Measurements from ENCODE around the gene PROCR. TPM values are rescaled to one million over a fixed set of nuclear protein-coding genes. Genes with fewer than 3 reads are reported as not detected.

Gene PROCR
- total RNA-seq, 1 donor from 2014 or later: 36.2 TPM

DNA sequence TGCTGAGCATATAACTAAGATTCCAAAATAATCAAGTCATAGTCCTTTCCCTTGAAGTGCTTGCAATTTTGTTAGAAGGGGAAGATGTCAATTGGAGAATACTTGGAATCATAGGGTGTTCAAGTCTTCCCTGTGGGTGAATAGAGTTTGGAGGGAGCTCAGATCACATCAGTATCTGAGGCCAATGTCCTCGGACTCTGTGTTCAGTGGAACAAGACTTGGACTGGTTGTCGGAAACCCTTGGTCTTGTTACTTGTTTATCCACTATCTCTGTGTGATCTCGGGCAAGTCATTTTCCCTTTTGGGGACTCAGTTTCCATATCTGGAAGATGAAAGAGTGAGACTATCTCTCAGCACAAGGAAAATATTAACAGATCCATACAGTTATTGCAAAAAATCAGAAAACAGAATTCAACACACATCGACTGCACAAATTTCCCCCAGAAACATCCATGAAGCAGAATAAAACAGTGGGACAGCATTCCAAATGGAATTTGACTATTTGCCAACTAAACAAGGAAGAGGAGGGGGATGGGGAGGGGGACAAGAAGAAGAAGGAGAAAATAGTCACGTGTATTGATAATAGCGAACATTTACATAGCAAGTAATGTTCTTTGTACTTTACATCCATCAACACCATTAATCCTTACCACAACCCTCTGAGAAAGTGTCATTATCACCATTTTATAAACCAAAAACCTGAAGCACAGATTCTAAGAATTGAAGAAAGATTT lies 20.9 kb upstream of the PROCR start:
- H3K27ac Mint-ChIP-seq (ENCODE audit: unreplicated experiment): no peak overlapping the region
- Histone ChIP-seq H3K79me2 (ENCODE audit: insufficient read depth, low read length) (no peaks in the 10 kb centered on the region), H3K9me3 (ENCODE audit: insufficient read depth, low read depth, low read length) (no peaks in the 10 kb centered on the region), H3K4me3 (ENCODE audit: insufficient read depth, low read depth, low read length) (no peak overlapping the region), H4K20me1 (ENCODE audit: insufficient read depth, low read length) (no peaks in the 10 kb centered on the region), H3K27ac (ENCODE audit: low read depth, low read length) (no peak overlapping the region), H3K36me3 (ENCODE audit: insufficient read depth, low read length) (no peaks in the 10 kb centered on the region), H3K27me3 (ENCODE audit: insufficient read depth, low read length) (peaks cover 2% of the 10 kb centered on the region), H3K9ac (ENCODE audit: low read length) (no peak overlapping the region), H3K4me1 (ENCODE audit: insufficient read depth, low read length) (peaks cover 14% of the 10 kb centered on the region), H3K4me2 (ENCODE audit: low read length) (no peak overlapping the region), H2AFZ (ENCODE audit: low read depth, low read length) (no peak overlapping the region)
- H3K27me3 Mint-ChIP-seq (ENCODE audit: low read depth, unreplicated experiment): no peaks in the 10 kb centered on the region
- no peaks in the 10 kb centered on the region for H3K9me3 Mint-ChIP-seq (ENCODE audit: unreplicated experiment)
- no peak for FAIRE-seq
- H3K36me3 Mint-ChIP-seq (ENCODE audit: low read depth, unreplicated experiment): no peaks in the 10 kb centered on the region
- TF ChIP-seq, protein P1, sequence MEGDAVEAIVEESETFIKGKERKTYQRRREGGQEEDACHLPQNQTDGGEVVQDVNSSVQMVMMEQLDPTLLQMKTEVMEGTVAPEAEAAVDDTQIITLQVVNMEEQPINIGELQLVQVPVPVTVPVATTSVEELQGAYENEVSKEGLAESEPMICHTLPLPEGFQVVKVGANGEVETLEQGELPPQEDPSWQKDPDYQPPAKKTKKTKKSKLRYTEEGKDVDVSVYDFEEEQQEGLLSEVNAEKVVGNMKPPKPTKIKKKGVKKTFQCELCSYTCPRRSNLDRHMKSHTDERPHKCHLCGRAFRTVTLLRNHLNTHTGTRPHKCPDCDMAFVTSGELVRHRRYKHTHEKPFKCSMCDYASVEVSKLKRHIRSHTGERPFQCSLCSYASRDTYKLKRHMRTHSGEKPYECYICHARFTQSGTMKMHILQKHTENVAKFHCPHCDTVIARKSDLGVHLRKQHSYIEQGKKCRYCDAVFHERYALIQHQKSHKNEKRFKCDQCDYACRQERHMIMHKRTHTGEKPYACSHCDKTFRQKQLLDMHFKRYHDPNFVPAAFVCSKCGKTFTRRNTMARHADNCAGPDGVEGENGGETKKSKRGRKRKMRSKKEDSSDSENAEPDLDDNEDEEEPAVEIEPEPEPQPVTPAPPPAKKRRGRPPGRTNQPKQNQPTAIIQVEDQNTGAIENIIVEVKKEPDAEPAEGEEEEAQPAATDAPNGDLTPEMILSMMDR (IDR thresholded peaks at IDR 0.05; ENCODE audit: insufficient read depth, low read depth, low read length): no peak
- no peak overlapping the region for H3K4me3 Mint-ChIP-seq (ENCODE audit: unreplicated experiment)
- DNase-seq (ENCODE audit: low read depth): no peak
- peaks cover 7% of the 10 kb centered on the region for H3K4me1 Mint-ChIP-seq (ENCODE audit: low read depth, unreplicated experiment)

DNA sequence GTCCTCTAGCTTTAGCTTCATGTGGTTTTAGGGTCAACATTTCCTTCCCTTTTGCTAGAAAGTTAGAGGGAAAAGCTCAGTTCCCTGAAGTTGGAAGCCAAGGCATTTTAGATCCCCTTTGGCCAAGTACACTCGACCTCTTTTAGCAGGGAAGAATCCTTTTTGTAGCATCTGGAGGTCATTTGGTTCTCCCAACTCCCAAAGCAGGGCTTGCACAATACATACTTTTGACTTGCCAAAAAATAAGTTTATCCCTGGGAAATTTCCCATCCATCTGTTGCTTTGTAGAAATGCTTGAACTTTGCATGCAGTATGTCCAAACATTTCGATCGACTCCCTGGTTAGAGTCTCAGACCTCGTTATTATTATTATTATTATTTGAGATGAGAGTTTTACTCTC lies 20.1 kb upstream of the PROCR start:
- Histone ChIP-seq H3K36me3 (ENCODE audit: insufficient read depth, low read length) (no peaks in the 10 kb centered on the region), H2AFZ (ENCODE audit: low read depth, low read length) (no peak overlapping the region), H3K4me1 (ENCODE audit: insufficient read depth, low read length) (peaks cover 7% of the 10 kb centered on the region), H3K4me3 (ENCODE audit: insufficient read depth, low read depth, low read length) (no peak overlapping the region), H3K4me2 (ENCODE audit: low read length) (no peak overlapping the region), H4K20me1 (ENCODE audit: insufficient read depth, low read length) (no peaks in the 10 kb centered on the region), H3K9me3 (ENCODE audit: insufficient read depth, low read depth, low read length) (no peaks in the 10 kb centered on the region), H3K9ac (ENCODE audit: low read length) (no peak overlapping the region), H3K27ac (ENCODE audit: low read depth, low read length) (no peak overlapping the region), H3K79me2 (ENCODE audit: insufficient read depth, low read length) (no peaks in the 10 kb centered on the region), H3K27me3 (ENCODE audit: insufficient read depth, low read length) (peaks cover 2% of the 10 kb centered on the region)
- FAIRE-seq: no peak
- TF ChIP-seq EZH2 (IDR thresholded peaks at IDR 0.05; ENCODE audit: insufficient read depth, low read length): no peak
- TF ChIP-seq, protein P1 (IDR thresholded peaks at IDR 0.05; ENCODE audit: insufficient read depth, low read depth, low read length): no peak
- Mint-ChIP-seq H3K4me3 (ENCODE audit: unreplicated experiment) (no peak overlapping the region), H3K4me1 (ENCODE audit: low read depth, unreplicated experiment) (peaks cover 7% of the 10 kb centered on the region), H3K27me3 (ENCODE audit: low read depth, unreplicated experiment) (no peaks in the 10 kb centered on the region), H3K9me3 (ENCODE audit: unreplicated experiment) (no peaks in the 10 kb centered on the region), H3K36me3 (ENCODE audit: low read depth, unreplicated experiment) (no peaks in the 10 kb centered on the region), H3K27ac (ENCODE audit: unreplicated experiment) (no peak overlapping the region)
- DNase-seq (ENCODE audit: low read depth): no peak

DNA sequence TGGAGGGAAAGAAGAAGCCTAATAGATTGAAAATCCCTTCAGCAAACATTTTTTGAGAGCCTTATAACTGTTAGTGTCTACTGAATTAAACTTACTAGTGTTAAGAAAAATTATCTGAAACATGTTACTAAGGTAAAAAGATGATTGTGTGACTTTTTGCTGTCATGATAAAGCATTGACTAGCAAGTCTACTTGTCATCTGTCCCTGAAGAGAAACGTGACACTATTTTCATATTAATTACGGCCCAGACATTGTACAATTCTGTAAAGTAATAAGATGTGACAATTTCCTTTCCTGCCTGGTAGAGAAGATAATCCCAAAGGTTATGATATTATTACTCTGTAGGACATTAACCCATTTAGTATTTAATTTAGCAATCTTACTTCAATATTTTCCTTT lies 15.9 kb upstream of the PROCR start:
- no peak for TF ChIP-seq EZH2 (IDR thresholded peaks at IDR 0.05; ENCODE audit: insufficient read depth, low read length)
- TF ChIP-seq, protein P1 (IDR thresholded peaks at IDR 0.05; ENCODE audit: insufficient read depth, low read depth, low read length): no peak
- Histone ChIP-seq H4K20me1 (ENCODE audit: insufficient read depth, low read length) (no peaks in the 10 kb centered on the region), H3K36me3 (ENCODE audit: insufficient read depth, low read length) (no peaks in the 10 kb centered on the region), H3K27ac (ENCODE audit: low read depth, low read length) (no peak overlapping the region), H3K9ac (ENCODE audit: low read length) (no peak overlapping the region), H3K4me2 (ENCODE audit: low read length) (no peak overlapping the region), H3K9me3 (ENCODE audit: insufficient read depth, low read depth, low read length) (no peaks in the 10 kb centered on the region), H3K27me3 (ENCODE audit: insufficient read depth, low read length) (peaks cover 2% of the 10 kb centered on the region), H3K79me2 (ENCODE audit: insufficient read depth, low read length) (no peaks in the 10 kb centered on the region), H3K4me3 (ENCODE audit: insufficient read depth, low read depth, low read length) (no peak overlapping the region), H2AFZ (ENCODE audit: low read depth, low read length) (no peak overlapping the region), H3K4me1 (ENCODE audit: insufficient read depth, low read length) (no peaks in the 10 kb centered on the region)
- no peak for FAIRE-seq
- Mint-ChIP-seq H3K4me1 (ENCODE audit: low read depth, unreplicated experiment) (no peaks in the 10 kb centered on the region), H3K9me3 (ENCODE audit: unreplicated experiment) (no peaks in the 10 kb centered on the region), H3K27ac (ENCODE audit: unreplicated experiment) (no peak overlapping the region), H3K27me3 (ENCODE audit: low read depth, unreplicated experiment) (no peaks in the 10 kb centered on the region), H3K36me3 (ENCODE audit: low read depth, unreplicated experiment) (no peaks in the 10 kb centered on the region), H3K4me3 (ENCODE audit: unreplicated experiment) (no peak overlapping the region)
- DNase-seq (ENCODE audit: low read depth): no peak
